Measurements from ENCODE around the gene RAPGEF5.

DNA sequence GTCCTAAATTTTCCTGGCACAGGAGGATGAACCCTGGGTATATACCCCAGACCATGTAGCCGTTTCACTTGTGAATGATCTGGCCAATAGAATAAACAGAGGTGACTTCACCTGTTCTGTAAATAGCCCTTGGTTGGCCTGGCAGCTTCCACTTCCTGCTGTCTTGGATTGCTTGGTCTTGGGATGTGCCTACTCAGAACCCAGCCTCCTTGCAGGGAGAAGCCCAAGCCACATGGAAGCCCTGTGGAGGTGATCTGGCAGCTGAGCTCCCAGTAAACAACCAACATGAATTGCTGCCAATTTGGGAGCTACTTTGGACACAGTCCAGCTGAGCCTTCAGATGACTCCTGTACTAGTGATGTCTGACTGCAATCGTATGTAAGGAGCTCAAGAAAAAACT, 4.8 kb upstream of the RAPGEF5 start:
- TF ChIP-seq, protein P1, sequence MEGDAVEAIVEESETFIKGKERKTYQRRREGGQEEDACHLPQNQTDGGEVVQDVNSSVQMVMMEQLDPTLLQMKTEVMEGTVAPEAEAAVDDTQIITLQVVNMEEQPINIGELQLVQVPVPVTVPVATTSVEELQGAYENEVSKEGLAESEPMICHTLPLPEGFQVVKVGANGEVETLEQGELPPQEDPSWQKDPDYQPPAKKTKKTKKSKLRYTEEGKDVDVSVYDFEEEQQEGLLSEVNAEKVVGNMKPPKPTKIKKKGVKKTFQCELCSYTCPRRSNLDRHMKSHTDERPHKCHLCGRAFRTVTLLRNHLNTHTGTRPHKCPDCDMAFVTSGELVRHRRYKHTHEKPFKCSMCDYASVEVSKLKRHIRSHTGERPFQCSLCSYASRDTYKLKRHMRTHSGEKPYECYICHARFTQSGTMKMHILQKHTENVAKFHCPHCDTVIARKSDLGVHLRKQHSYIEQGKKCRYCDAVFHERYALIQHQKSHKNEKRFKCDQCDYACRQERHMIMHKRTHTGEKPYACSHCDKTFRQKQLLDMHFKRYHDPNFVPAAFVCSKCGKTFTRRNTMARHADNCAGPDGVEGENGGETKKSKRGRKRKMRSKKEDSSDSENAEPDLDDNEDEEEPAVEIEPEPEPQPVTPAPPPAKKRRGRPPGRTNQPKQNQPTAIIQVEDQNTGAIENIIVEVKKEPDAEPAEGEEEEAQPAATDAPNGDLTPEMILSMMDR (IDR thresholded peaks at IDR 0.05): no peak
- TF ChIP-seq EP300 (IDR thresholded peaks at IDR 0.05) (no peak), POLR2A (IDR thresholded peaks at IDR 0.05; ENCODE audit: low read depth) (no peak), POLR2AphosphoS5 (IDR thresholded peaks at IDR 0.05) (no peak)

Data from esophagus muscularis mucosa (tissue), 4 donors.